Stimulated activated CD8-positive, alpha-beta memory T cell treated with anti-CD3 and anti-CD28 coated beads, Interleukin-15, amount 100 ng/mL, for 4 hours (primary cell): Measurements from ENCODE around the gene ORMDL2.
A peak's percentile ranks its signal among the peaks of the same experiment; 100 is the strongest.
"Not testable (repeated sequence)": the region's sequence is repeated elsewhere in the genome, so short reads cannot be mapped to it uniquely, and the experiment has no call there.

Experiments
- DNase-seq, 2 donors: peaks; one replicate each; pipeline ENCODE4 v3.0.0-alpha.2; 2020; ENCODE audit warnings: low read depth in 2 of 2

Gene ORMDL2

DNA sequence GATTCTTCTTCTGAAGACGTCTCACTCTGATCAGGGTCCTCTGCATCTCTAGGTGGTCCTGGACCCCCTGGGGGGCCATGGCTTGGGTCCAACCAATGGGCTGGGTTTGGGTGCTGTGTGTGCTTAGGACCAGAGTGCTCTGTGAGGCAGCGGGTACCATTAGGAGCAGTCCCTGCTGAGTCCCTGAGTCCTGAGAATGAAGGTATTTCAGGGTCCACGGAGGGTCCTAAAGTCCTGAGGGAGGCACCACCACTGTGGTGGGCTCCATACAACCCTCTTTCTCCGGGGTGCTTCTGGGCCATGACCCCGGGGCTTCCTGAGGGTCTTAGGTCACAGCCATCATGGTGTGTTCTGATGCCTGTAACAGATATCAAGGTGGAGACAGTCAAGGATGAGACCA, 10.5 kb downstream of the ORMDL2 start:
- no peak for DNase-seq

DNA sequence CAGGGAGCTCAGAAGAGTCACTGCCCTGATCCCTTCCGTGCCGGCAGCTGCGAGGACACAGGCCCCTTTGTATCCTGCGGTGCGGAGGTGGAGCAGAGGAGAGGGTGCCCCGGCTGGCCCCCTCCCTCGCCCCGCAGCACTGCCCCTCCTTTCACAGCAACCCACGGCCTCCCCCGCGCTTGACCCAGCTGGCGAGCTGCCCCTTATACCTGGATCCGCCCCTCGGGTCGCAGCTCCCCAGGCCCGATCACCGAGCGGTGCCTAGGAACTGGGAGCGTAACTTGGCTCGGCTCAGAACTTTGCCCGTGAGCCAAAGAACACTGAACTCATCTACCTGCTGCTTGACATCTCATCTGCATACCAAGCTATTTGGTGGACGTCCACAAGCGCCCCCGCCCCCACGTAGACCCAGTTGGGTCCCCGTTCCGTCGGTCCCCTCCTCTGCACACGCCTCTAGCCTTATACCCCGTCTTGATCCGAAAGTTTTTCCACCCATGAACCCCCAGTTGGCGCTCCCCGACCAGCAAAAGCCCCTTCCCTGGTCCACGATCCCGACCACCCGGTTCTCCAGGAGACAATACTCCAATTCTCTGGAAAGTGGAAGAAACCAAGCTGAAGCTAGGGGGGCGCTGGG, 12.2 kb downstream of the ORMDL2 start:
- DNase-seq: no peak

GRCh38 chr12:55830601-55831446, 13.0 kb downstream of the ORMDL2 start:
- peak in 1 of 2 donors; percentile 28 for DNase-seq

DNA sequence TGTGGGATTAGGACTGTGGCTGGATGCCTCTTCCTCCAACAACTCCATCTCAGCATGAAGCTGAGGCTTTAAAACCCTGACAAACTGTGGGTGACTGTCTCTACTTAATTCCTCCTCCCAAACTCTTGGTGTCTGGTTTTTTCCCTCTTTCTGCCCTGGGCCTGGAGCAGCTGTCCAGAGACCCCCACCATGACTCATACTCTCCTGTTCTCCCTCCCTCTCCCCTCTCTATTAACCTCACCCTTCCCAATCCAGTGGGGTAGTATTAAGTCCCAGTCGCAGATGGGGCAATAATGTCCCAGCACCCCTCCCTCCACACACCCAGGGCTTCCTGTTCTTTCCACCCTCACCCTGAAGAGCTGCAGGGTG, 13.6 kb downstream of the ORMDL2 start:
- no peak for DNase-seq

DNA sequence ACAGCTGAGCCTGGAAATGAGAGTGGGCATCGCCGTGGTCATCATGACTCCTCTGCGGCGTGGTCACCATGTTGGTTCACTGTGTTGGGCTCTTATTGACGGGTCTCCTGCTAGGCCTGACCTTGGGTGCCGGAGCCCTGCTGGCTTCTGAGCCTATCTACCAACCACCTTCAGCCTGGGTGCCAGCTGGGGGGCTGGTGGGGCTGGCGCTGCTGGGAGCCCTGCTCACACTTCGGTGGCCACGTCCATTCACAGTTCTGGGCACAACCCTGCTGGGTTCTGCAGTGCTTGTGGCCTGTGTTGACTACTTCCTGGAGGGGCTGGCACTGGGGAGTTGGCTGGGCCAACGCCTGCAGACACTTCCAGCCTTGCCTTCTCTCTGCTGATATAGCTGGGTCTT, 15.2 kb downstream of the ORMDL2 start:
- no peak for DNase-seq

DNA sequence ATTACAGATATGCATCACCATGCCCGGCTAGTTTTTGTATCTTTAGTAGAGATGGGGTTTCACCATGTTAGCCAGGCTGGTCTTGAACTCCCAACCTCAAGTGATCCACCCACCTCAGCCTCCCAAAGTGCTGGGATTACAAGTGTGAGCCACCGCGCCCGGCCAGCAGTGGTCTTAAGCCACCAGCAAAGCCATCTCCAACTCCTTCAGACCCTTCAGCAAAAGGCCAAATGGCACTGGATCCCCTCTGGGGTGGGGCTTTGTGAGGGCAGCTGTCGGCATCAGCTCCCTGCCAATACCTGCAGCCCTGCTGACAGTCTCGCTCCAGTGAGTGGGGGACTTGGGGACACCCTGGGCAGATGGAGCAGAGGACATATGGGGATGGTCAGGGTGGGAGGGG, 16.6 kb downstream of the ORMDL2 start:
- not testable (repeated sequence) for DNase-seq

- DNase-seq: no peak
Observed at GRCh38 chr12:55838361-55838760, 20.5 kb downstream of the ORMDL2 start.

- DNase-seq: no peak
Observed at GRCh38 chr12:55839345-55840140, 21.7 kb downstream of the ORMDL2 start.

DNA sequence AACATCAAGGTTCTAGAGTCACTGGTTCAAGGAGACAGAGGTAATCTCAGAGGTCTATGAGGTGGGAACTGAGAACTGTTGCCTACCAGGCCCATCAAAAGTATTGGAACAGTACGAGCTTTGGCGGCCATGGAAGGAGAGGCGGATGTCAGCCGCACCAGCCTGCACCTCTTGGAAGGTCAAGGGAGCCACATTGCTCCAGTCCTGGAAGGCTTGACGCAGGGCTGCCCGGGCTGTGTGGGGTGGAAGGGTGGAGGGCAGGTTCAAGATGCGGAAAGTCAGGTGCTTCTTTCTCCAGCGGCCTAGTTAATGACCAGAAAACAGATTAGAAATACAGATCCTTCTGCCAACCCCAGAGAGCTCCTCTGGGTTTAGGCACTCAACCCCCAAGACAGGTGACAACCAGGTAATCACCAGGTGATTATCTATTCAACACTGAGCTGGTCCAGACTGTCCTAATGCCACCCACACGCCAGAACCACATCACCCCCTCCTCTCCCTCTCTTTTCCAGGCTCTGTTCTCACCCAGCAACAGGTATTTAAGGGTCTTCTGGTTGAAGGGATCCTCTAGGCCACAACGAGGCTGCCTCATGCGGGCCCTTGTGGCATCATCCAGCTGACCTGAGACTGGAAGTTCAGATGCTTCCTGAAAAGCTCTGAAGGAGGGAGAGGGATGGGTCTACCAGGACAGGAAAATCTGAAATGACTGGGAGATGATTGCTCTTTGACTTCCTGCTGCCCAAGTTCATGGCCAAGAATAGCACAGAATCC, 22.9 kb downstream of the ORMDL2 start:
- DNase-seq: no peak

GRCh38 chr12:55842681-55843429, 25.0 kb downstream of the ORMDL2 start, which contains the start of gene MMP19:
MMP19 (minus strand) TSS chr12:55842936; CDS start chr12:55842830, 106 bp downstream.
- DNase-seq: no peak

GRCh38 chr12:55843431-55843830, 25.6 kb downstream of the ORMDL2 start:
- no peak for DNase-seq

GRCh38 chr12:55844961-55845360, 27.1 kb downstream of the ORMDL2 start:
- no peak for DNase-seq

DNA sequence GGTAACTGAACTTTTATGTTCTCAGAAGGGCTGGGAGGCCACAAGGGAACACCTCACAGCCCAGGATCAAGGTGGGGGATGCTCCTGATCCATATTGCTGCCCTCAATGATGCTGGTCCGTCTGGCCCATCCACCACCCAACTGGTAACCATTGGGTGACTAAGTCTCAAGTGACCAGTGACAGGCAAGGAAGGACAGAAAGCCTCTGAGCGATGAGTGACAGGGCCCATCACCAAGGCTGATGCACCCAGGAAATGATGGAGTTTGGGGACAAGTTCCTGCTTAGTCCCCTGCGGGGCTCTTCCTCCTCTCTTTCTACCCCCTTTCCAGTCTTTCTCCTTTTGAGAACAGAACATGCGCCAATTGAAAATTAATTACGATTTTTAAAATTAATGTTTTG, 27.5 kb downstream of the ORMDL2 start:
- DNase-seq: no peak

DNA sequence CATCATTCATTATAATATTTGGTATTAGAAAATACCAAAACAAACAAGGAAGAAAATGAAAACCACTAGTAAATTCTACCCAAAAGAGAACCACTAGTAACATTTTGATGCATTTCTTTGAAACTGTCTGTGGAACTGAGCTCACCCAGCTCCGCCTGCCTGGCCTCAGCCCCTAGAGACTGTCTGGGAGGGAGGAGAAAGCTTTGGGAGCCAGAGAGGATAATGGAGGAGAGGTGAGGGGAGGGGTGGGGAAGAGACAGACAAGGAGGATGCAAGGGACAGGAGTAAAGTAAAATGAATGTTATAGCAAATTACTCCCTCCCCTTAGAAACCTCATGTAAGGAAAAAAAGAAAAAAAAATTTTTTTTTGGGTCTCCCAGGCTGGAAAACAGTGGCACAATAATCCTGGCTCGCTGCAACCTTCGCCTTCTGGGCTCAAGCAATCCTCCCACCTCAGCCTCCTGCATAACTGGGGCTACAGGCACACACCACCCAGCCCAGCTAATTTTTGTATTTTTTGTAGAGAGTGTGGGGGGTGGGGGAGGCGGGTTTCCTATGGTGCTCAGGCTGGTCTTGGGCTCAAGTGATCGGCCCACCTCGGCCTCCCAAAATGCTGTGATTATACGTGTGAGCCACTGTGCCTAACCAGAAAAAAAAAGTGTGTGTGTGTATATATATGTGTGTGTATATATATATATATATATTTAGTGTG, 28.1 kb downstream of the ORMDL2 start:
- DNase-seq: no peak

- DNase-seq: no peak
Observed at GRCh38 chr12:55847033-55847432, 29.2 kb downstream of the ORMDL2 start.

DNA sequence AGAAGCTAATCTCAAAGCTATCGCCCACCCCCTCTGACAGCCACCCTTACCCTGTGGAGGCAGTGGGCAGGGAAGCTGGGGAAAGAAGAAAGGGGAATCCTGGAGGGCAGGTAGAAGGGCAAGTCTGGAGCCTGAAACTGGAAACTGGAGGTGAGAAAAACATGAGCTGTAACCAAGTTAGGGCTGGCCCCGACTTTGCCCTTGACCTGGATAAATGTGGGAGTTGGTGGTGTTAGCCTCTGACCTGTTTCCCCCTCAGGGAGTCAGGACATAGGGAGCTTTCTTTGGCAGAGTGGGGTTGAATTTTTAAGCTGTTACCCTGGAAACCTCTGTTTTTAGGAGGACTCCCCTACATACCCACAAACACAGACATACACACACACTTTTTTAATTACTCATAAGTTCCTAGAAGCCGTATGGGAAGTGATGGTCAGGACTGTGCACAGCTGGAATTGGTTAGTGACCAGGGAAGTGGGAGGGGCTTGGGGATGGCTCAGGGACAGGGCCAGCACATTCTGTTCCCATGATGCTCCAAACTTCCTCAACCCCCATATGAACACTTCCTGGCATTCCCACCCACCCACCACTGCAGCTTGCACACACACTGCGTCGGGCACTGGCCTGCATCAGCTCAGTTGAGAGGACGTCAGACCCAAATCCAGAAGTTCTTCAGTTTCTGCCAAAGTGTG, 29.9 kb downstream of the ORMDL2 start:
- no peak for DNase-seq

DNA sequence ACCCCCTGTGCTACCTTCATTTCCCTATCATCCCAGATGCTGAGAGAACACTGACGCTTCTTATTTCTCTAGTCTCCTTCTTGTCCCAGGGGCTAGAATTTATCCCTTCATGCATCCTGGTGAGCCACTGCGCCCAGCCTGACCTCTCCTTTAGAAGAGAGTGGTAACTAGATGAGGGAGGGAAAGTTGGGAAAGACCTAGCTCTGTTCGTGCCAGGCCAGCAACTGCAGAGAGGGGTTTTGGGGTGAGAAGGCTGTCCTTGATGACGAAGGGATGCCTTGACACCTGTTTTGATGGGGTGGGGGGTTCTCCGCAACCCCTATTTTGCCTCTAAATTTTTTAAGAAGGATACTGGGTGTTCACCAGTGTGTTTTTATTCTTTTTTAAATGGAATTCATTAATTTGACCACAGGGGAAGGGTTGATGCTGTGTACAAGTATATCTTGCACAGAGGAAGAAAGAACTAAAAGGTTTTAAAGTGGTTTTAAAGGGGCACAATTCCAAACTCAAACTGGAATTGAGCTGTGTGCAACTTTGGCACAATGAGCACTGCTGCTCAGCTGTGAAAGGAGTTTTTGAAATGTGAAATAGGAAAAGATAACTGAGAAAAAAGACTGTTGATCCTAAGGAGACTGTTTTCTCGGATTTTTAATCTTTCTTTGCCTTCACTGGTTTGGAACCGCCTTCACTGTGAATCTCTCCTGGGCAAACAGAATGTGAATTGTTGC, 31.9 kb downstream of the ORMDL2 start:
- no peak for DNase-seq

GRCh38 chr12:55850401-55850800, 32.6 kb downstream of the ORMDL2 start:
- no peak for DNase-seq

GRCh38 chr12:55850893-55851292, 33.1 kb downstream of the ORMDL2 start:
- DNase-seq: no peak
